Kidney (tissue), 14 donors: ENCODE results near the gene BRIP1. TPM values are rescaled to one million over a fixed set of nuclear protein-coding genes. Genes with fewer than 3 reads are reported as not detected.

Source experiments
- DNase-seq, 5 donors: peaks; one replicate each; pipeline ENCODE4 v3.0.0-alpha.2; 2013 to 2020
- FAIRE-seq: peaks from 2 replicates; lab custom pipeline; 2012; peaks lifted over from hg19 to GRCh38; lab: Jason Lieb, UNC
- H3K27ac ChIP-seq, 2 donors: one replicate each; pipeline ENCODE4 v1.7.0; 2013; ENCODE audit warnings: low read depth in 2 of 2, low read length in 2 of 2, inconsistent platforms in 1 of 2
- H3K27me3 ChIP-seq: one replicate; pipeline ENCODE4 v1.7.1; 2013; ENCODE audit warnings: low read length, inconsistent platforms; ENCODE audit not compliant: control insufficient read depth, insufficient read depth
- H3K36me3 ChIP-seq, 3 donors: one replicate each; pipeline versions ENCODE4 v1.7.0 to v1.7.1; 2013; ENCODE audit warnings: low read length in 3 of 3, control low read depth in 1 of 3, inconsistent platforms in 1 of 3; ENCODE audit not compliant: insufficient read depth in 3 of 3, control insufficient read depth in 2 of 3
- H3K4me1 ChIP-seq, 3 donors: one replicate each; pipeline versions ENCODE4 v1.7.0 to v1.7.1; 2013; ENCODE audit warnings: low read length in 3 of 3, inconsistent platforms in 1 of 3, low read depth in 1 of 3; ENCODE audit not compliant: control insufficient read depth in 2 of 3, insufficient read depth in 2 of 3
- H3K4me3 ChIP-seq, 3 donors: one replicate each; pipeline versions ENCODE4 v1.7.0 to v1.8.1; 2013; ENCODE audit warnings: low read length in 3 of 3, control low read depth in 1 of 3, inconsistent platforms in 1 of 3
- H3K9ac ChIP-seq, 3 donors: one replicate each; pipeline versions ENCODE4 v1.7.0 to v1.7.1; 2013; ENCODE audit warnings: low read length in 3 of 3, control low read depth in 1 of 3, inconsistent platforms in 1 of 3
- H3K9me3 ChIP-seq, 3 donors: one replicate each; pipeline versions ENCODE4 v1.7.0 to v1.7.1; 2013; ENCODE audit warnings: low read length in 3 of 3, control low read depth in 1 of 3, inconsistent platforms in 1 of 3; ENCODE audit not compliant: control insufficient read depth in 2 of 3, insufficient read depth in 1 of 3
- intact Hi-C: fragments of 100-400 bp; cut with DNase I; formaldehyde crosslinking; loops from one replicate; pipeline ENCODE4 v1.11.1; 2022
- polyA plus RNA-seq: library from polyadenylated mRNA; stranded (reverse); fragments of 350-450 nt; fragmentation: Illumina TruSeq; extraction: RNeasy Lipid Tissue Mini Kit (QIAGEN cat#74804); gene quantifications from one replicate; pipeline ENCODE4 v1.2.3, GENCODE V29; 2014; ENCODE audit warnings: low read depth, low replicate concordance; ENCODE audit not compliant: insufficient read depth
- total RNA-seq: library from RNA; stranded (reverse); fragmentation: NEBNext Ultra II Directional; extraction: Animal tissue kit (Norgen Biotek cat#: 25700); gene quantifications from one replicate; pipeline ENCODE4 v1.2.1, GENCODE V29; 2021
- TF ChIP-seq, protein P1 (sequence below): IDR thresholded peaks from 3 replicates; pipeline ENCODE4 v1.5.1; 2012; ENCODE audit warnings: mild to moderate bottlenecking, moderate library complexity, borderline replicate concordance; ENCODE audit not compliant: insufficient read depth; ENCODE audit errors: extremely low read depth
- donor health status: control.
- donor health status: control.
- donor health status: control.
- donor health status: control.
- donor health status: control.
- donor health status: DM: yes; HTN: yes; CAD: no.
- donor health status: Normal renal cell carcinoma (clear cell type).

Gene BRIP1
- total and polyA plus RNA-seq, 2 donors from 2014 or later = 0.54 TPM; not detected in 1

DNA sequence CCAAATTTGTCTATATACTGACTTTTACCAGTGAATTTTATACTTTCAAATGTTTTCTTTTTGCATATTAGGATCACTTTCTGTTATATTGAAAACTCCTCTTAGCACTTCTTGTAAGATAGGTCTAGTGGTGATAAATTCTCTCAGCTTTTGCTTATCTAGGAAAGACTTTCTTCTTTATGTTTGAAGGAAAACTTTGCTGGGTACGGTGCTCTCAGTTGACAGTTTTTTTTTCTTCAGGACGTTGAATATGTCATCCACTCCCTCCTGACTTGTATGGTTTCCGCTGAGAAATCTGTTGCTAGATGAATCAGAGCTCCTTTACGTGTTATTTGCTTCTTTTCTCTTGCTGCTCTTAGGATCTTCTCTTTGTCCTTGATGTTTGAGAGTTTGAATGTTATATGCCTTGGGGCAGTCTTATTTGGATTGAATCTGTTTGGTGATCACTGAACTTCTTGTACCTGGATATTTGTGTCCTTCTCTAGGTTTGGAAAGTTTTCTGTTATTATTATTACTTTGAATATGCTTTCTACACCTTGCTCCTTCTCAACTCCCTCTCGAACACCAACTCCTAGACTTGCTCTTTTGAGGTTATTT, 228.3 kb downstream of the BRIP1 start:
- H3K36me3 ChIP-seq = no peaks in the 10 kb centered on the region
- TF ChIP-seq, protein P1, sequence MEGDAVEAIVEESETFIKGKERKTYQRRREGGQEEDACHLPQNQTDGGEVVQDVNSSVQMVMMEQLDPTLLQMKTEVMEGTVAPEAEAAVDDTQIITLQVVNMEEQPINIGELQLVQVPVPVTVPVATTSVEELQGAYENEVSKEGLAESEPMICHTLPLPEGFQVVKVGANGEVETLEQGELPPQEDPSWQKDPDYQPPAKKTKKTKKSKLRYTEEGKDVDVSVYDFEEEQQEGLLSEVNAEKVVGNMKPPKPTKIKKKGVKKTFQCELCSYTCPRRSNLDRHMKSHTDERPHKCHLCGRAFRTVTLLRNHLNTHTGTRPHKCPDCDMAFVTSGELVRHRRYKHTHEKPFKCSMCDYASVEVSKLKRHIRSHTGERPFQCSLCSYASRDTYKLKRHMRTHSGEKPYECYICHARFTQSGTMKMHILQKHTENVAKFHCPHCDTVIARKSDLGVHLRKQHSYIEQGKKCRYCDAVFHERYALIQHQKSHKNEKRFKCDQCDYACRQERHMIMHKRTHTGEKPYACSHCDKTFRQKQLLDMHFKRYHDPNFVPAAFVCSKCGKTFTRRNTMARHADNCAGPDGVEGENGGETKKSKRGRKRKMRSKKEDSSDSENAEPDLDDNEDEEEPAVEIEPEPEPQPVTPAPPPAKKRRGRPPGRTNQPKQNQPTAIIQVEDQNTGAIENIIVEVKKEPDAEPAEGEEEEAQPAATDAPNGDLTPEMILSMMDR = no peak
- no peaks in the 10 kb centered on the region for H3K9me3 ChIP-seq
- H3K27ac ChIP-seq = no peak overlapping the region
- H3K4me3 ChIP-seq = no peak overlapping the region
- intact Hi-C loops = no loop called here
- H3K9ac ChIP-seq = no peak overlapping the region
- FAIRE-seq (no peak), DNase-seq (no peak)
- no peaks in the 10 kb centered on the region for H3K4me1 ChIP-seq
- H3K27me3 ChIP-seq = no peaks in the 10 kb centered on the region

DNA sequence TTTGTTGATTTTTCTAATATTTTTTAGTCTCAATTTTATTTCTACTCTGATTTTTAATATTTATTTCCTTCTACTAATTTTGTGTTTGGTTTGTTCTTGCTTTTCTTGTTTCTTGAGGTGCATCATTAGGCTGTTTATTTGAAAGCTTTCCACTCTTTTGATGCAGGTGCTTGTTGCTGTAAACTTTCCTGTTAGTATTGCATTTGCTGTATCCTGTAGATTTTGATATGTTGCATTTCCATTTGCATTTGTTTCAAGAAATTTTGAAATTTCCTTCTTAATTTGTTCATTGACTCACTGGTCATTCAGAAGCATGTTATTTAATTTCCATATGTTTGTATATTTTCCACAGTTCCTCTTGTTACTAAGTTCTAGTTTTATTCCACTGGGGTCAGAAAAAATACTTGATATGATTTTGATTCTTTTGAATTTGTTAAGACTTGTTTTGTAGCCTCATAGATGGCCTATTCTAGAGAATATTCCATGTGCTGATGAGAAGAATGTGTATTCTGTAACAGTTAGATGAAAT, 229.3 kb downstream of the BRIP1 start:
- Histone ChIP-seq H3K36me3 (no peaks in the 10 kb centered on the region), H3K4me3 (no peak overlapping the region), H3K9ac (no peak overlapping the region), H3K4me1 (no peaks in the 10 kb centered on the region), H3K9me3 (no peaks in the 10 kb centered on the region), H3K27me3 (no peaks in the 10 kb centered on the region), H3K27ac (no peak overlapping the region)
- FAIRE-seq (no peak), DNase-seq (no peak)
- TF ChIP-seq, protein P1 = no peak
- intact Hi-C loops = no loop called here

DNA sequence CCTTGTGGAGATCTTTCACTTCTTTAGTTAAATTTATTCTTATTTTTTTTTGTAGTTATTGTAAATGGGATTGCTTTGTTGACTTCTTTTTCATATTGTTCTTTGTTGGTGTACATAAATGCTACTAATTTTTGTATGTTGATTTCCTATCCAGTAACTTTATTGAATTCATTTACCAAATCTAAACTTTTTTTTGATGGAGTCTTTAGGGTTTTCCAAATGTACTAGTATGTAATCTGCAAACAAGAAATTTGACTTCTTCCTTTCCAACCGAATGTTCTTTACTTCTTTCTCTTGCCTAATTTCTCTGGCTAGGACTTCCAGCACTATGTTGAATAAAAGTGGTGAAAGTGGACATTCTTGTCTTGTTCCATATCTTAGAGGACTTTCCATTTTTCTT, 230.5 kb downstream of the BRIP1 start:
- Histone ChIP-seq H3K9ac (no peak overlapping the region), H3K27ac (no peak overlapping the region), H3K36me3 (no peaks in the 10 kb centered on the region), H3K4me3 (no peak overlapping the region), H3K27me3 (no peaks in the 10 kb centered on the region), H3K9me3 (no peaks in the 10 kb centered on the region), H3K4me1 (no peaks in the 10 kb centered on the region)
- intact Hi-C loops = no loop called here
- no peak for FAIRE-seq
- no peak for DNase-seq
- TF ChIP-seq, protein P1 = no peak
